HG02884 (cell line): ENCODE measurements around the gene TBCB.
A peak's percentile ranks its signal among the peaks of the same experiment; 100 is the strongest.
"Not testable (repeated sequence)": the region's sequence is repeated elsewhere in the genome, so short reads cannot be mapped to it uniquely, and the experiment has no call there.

ENCODE experiments used
- ATAC-seq: cut with Tn5 transposase; IDR thresholded peaks from one replicate; pipeline ENCODE4 v1.9.1; 2021; ENCODE audit warnings: mild to moderate bottlenecking, moderate library complexity; ENCODE audit not compliant: unreplicated experiment

Gene TBCB

GRCh38 chr19:36134867-36135266 is 19.6 kb downstream of the TBCB start:
- not testable (repeated sequence) for ATAC-seq

GRCh38 chr19:36136964-36137686 is 21.9 kb downstream of the TBCB start:
- ATAC-seq = no peak

- no peak for ATAC-seq
Observed at GRCh38 chr19:36139120-36139472, 23.8 kb downstream of the TBCB start.

GRCh38 chr19:36139473-36140303 is 24.4 kb downstream of the TBCB start, which contains the start of gene CAPNS1:
TSS of gene CAPNS1 (plus strand) at chr19:36140066. CDS start at chr19:36141012, 946 bp downstream.
- peak; percentile 80 for ATAC-seq

GRCh38 chr19:36140304-36141038 is 25.2 kb downstream of the TBCB start:
- ATAC-seq = no peak

- ATAC-seq = no peak
Observed at GRCh38 chr19:36141039-36141927, 26.0 kb downstream of the TBCB start.

GRCh38 chr19:36142046-36142445 is 26.8 kb downstream of the TBCB start:
- no peak for ATAC-seq

GRCh38 chr19:36142496-36142895 is 27.2 kb downstream of the TBCB start:
- no peak for ATAC-seq

- no peak for ATAC-seq
Observed at GRCh38 chr19:36144624-36145023, 29.4 kb downstream of the TBCB start.

GRCh38 chr19:36149673-36150406 is 34.6 kb downstream of the TBCB start:
- no peak for ATAC-seq

GRCh38 chr19:36150586-36150985 is 35.3 kb downstream of the TBCB start:
- no peak for ATAC-seq

GRCh38 chr19:36151144-36152018 is 36.1 kb downstream of the TBCB start:
- ATAC-seq = no peak

- no peak for ATAC-seq
Observed at GRCh38 chr19:36152019-36152351, 36.7 kb downstream of the TBCB start.

GRCh38 chr19:36152352-36153091 is 37.3 kb downstream of the TBCB start, which contains the start of gene COX7A1:
TSS of gene COX7A1 (minus strand) at chr19:36152447. CDS start at chr19:36152407, 40 bp downstream.
- no peak for ATAC-seq

GRCh38 chr19:36153126-36153525 is 37.9 kb downstream of the TBCB start:
- ATAC-seq = no peak

GRCh38 chr19:36160821-36161596 is 45.7 kb downstream of the TBCB start:
- no peak for ATAC-seq

- ATAC-seq = no peak
Observed at GRCh38 chr19:36163813-36164212, 48.5 kb downstream of the TBCB start.
